ENCODE measurements around the gene CDS2.
A peak's percentile ranks its signal among the peaks of the same experiment; 100 is the strongest.

The CDS2 gene

GRCh38 chr20:5119435-5120184, 7.2 kb upstream of the CDS2 start, which contains the start of gene PCNA:
Gene PCNA (minus strand): TSS chr20:5119958. CDS start chr20:5119798, 160 bp downstream.
- peak; percentile 93 for DNase-seq

- no peak for DNase-seq
Observed at GRCh38 chr20:5120185-5120476, 6.7 kb upstream of the CDS2 start.

- no peak for DNase-seq
Observed at GRCh38 chr20:5122873-5123260, 3.9 kb upstream of the CDS2 start.

- peak; percentile 63 for DNase-seq
Observed at GRCh38 chr20:5127204-5127858, 523 bp downstream of the CDS2 start.

- no peak for DNase-seq
Observed at GRCh38 chr20:5127859-5128424, 1.1 kb downstream of the CDS2 start.

GRCh38 chr20:5128886-5129285, 2.1 kb downstream of the CDS2 start:
- no peak for DNase-seq

- no peak for DNase-seq
Observed at GRCh38 chr20:5131502-5131901, 4.7 kb downstream of the CDS2 start.

- DNase-seq: no peak
Observed at GRCh38 chr20:5133998-5134397, 7.2 kb downstream of the CDS2 start.

GRCh38 chr20:5135363-5136012, 8.7 kb downstream of the CDS2 start:
- no peak for DNase-seq

- no peak for DNase-seq
Observed at GRCh38 chr20:5136096-5136495, 9.3 kb downstream of the CDS2 start.

GRCh38 chr20:5140195-5140594, 13.4 kb downstream of the CDS2 start:
- no peak for DNase-seq

- no peak for DNase-seq
Observed at GRCh38 chr20:5141615-5142014, 14.8 kb downstream of the CDS2 start.

- no peak for DNase-seq
Observed at GRCh38 chr20:5143851-5144250, 17.0 kb downstream of the CDS2 start.

GRCh38 chr20:5145365-5146098, 18.7 kb downstream of the CDS2 start:
- DNase-seq: no peak

- no peak for DNase-seq
Observed at GRCh38 chr20:5146099-5146668, 19.4 kb downstream of the CDS2 start.

GRCh38 chr20:5146871-5147592, 20.2 kb downstream of the CDS2 start:
- DNase-seq: no peak

GRCh38 chr20:5148581-5148980, 21.8 kb downstream of the CDS2 start:
- DNase-seq: no peak

GRCh38 chr20:5149892-5150225, 23.1 kb downstream of the CDS2 start:
- no peak for DNase-seq

- no peak for DNase-seq
Observed at GRCh38 chr20:5150226-5151076, 23.6 kb downstream of the CDS2 start.

GRCh38 chr20:5153152-5153467, 26.3 kb downstream of the CDS2 start:
- DNase-seq: no peak
